H1 (cell line): ENCODE results near the gene SOST. TPM values are rescaled to one million over a fixed set of nuclear protein-coding genes. Genes with fewer than 3 reads are reported as not detected.
A peak's percentile ranks its signal among the peaks of the same experiment; 100 is the strongest.

Experiments used
- ASH2L ChIP-seq: fragments of 200-600, 300-600 bp; sonication (generic); IDR thresholded peaks from one replicate; pipeline ENCODE4 v1.7.1; 2017; ENCODE audit warnings: low read length
- ATF3 ChIP-seq: IDR thresholded peaks from 2 replicates; pipeline ENCODE4 v1.6.1; 2011; ENCODE audit warnings: low read depth, mild to moderate bottlenecking, low read length; ENCODE audit not compliant: insufficient read depth
- BACH1 ChIP-seq: IDR thresholded peaks from 2 replicates; pipeline ENCODE4 v1.6.1; 2012; ENCODE audit warnings: low read length, improper control_type of control experiment
- CBX5 ChIP-seq: fragments of 300-800, 300-1000 bp; sonication (generic); IDR thresholded peaks from 2 replicates; pipeline ENCODE4 v1.7.1; 2016; ENCODE audit warnings: antibody characterized with exemption, low read length, low read depth
- E2F6 ChIP-seq: IDR thresholded peaks from 2 replicates; pipeline ENCODE4 v1.6.1; 2012; ENCODE audit warnings: inconsistent platforms
- EP300 ChIP-seq, 2 experiments: IDR thresholded peaks; 1 replicate in 1 of 2; 2 replicates in 1 of 2; pipeline ENCODE4 v1.6.1; 2011 to 2012; ENCODE audit warnings: low read depth in 2 of 2, low read length in 2 of 2, mild to moderate bottlenecking in 2 of 2, borderline replicate concordance in 1 of 2, inconsistent platforms in 1 of 2, moderate library complexity in 1 of 2
- FOSL1 ChIP-seq: IDR thresholded peaks from 2 replicates; pipeline ENCODE4 v1.6.1; 2011; ENCODE audit warnings: mild to moderate bottlenecking, low read depth, low read length, moderate library complexity; ENCODE audit not compliant: insufficient read depth
- GABPA ChIP-seq: IDR thresholded peaks from 2 replicates; pipeline ENCODE4 v1.6.1; 2011; ENCODE audit warnings: mild to moderate bottlenecking, low read length, moderate library complexity, borderline replicate concordance; ENCODE audit not compliant: insufficient read depth
- HDAC6 ChIP-seq: IDR thresholded peaks from one replicate; pipeline ENCODE4 v1.7.1; 2012; ENCODE audit warnings: low read depth, mild to moderate bottlenecking, inconsistent platforms, low read length, moderate library complexity
- KDM4A ChIP-seq: IDR thresholded peaks from one replicate; pipeline ENCODE4 v1.7.1; 2012; ENCODE audit warnings: low read depth, mild to moderate bottlenecking, moderate library complexity, low read length, inconsistent platforms; ENCODE audit not compliant: severe bottlenecking
- MAX ChIP-seq: IDR thresholded peaks from 2 replicates; pipeline ENCODE4 v1.6.1; 2012; ENCODE audit warnings: inconsistent platforms
- NRF1 ChIP-seq: IDR thresholded peaks from 2 replicates; pipeline ENCODE4 v1.6.1; 2011; ENCODE audit warnings: mild to moderate bottlenecking, low read depth, low read length, improper control_type of control experiment
- PHF8 ChIP-seq: fragments of 200-600 bp; sonication (generic); conservative IDR thresholded peaks from 2 replicates; pipeline ENCODE4 v1.7.1; 2012; ENCODE audit warnings: low read depth, mild to moderate bottlenecking, inconsistent platforms, low read length, moderate library complexity
- POLR2A ChIP-seq, 2 experiments: IDR thresholded peaks; 1 replicate in 1 of 2; 2 replicates in 1 of 2; pipeline ENCODE4 v1.6.1; 2011; ENCODE audit warnings: low read depth in 2 of 2, low read length in 2 of 2, mild to moderate bottlenecking in 2 of 2; ENCODE audit errors: control extremely low read depth in 1 of 2
- POLR2AphosphoS5 ChIP-seq: IDR thresholded peaks from 2 replicates; pipeline ENCODE4 v1.6.1; 2011; ENCODE audit warnings: low read depth, low read length
- POU5F1 ChIP-seq: IDR thresholded peaks from 2 replicates; pipeline ENCODE4 v1.6.1; 2011; ENCODE audit warnings: low read depth, mild to moderate bottlenecking, low read length, moderate library complexity
- RFX5 ChIP-seq: IDR thresholded peaks from 2 replicates; pipeline ENCODE4 v1.6.1; 2011; ENCODE audit warnings: low read depth, low read length, improper control_type of control experiment, borderline replicate concordance
- RXRA ChIP-seq: IDR thresholded peaks from 2 replicates; pipeline ENCODE4 v1.6.1; 2011; ENCODE audit warnings: low read depth, mild to moderate bottlenecking, low read length, moderate library complexity; ENCODE audit not compliant: insufficient read depth
- SAP30 ChIP-seq: fragments of 300-600 bp; sonication (generic); IDR thresholded peaks from 2 replicates; pipeline ENCODE4 v1.7.1; 2012; ENCODE audit warnings: low read length, moderate library complexity, mild to moderate bottlenecking, inconsistent platforms; ENCODE audit not compliant: insufficient read depth, insufficient replicate concordance
- SIN3A ChIP-seq, 2 experiments: IDR thresholded peaks in 1 of 2; conservative IDR thresholded peaks in 1 of 2; 2 replicates each; pipeline ENCODE4 v1.6.1; 2011 to 2012; ENCODE audit warnings: low read length in 2 of 2, improper control_type of control experiment in 1 of 2, low read depth in 1 of 2, mild to moderate bottlenecking in 1 of 2
- SRF ChIP-seq: IDR thresholded peaks from 2 replicates; pipeline ENCODE4 v1.6.1; 2011; ENCODE audit warnings: mild to moderate bottlenecking, low read depth, low read length, moderate library complexity
- SUZ12 ChIP-seq: fragments of 200-600 bp; sonication (generic); IDR thresholded peaks from 2 replicates; pipeline ENCODE4 v1.6.1; 2012; ENCODE audit warnings: mild to moderate bottlenecking, inconsistent platforms, low read length, moderate library complexity, mixed read lengths
- ZNF274 ChIP-seq: IDR thresholded peaks from 2 replicates; pipeline ENCODE4 v1.7.0; 2012; ENCODE audit warnings: low read length, borderline replicate concordance; ENCODE audit errors: extremely low read depth
- polyA plus RNA-seq, 7 experiments: library from polyadenylated mRNA; depleted of rRNA in 3 of 7; stranded (reverse) in 5 of 7; unstranded in 2 of 7; fragments of >200 nt in 5 of 7; fragments of 200-250 nt in 2 of 7; gene quantifications; 1 replicate in 5 of 7; 2 replicates in 1 of 7; 4 replicates in 1 of 7; pipeline versions ENCODE4 v1.2.1 to v1.2.3, GENCODE V29; 2011 to 2013; ENCODE audit warnings: missing spikeins in 2 of 7, mixed read lengths in 2 of 7
- total RNA-seq: library from RNA; stranded (reverse); fragmentation: NEBNext Ultra II Directional; extraction: Animal tissue kit (Norgen Biotek cat#: 25700); gene quantifications from 2 replicates; pipeline ENCODE4 v1.2.1, GENCODE V29; 2021

The SOST gene
- total and polyA plus RNA-seq, 2 of the 8 experiments (the other 6 are each of a cell fraction or from before 2014, with no cell fraction given), result 0.08 TPM; not detected in 1

GRCh38 chr17:43713494-43714162, 45.0 kb downstream of the SOST start (continued):
- TF ChIP-seq SAP30, result no peak
- no peak for TF ChIP-seq POLR2A (IDR thresholded peaks at IDR 0.05; ENCODE audit: control extremely low read depth in 1 of 2, low read depth in 2 of 2, low read length in 2 of 2)
- no peak for TF ChIP-seq FOSL1
- no peak for TF ChIP-seq MAX
- 0 out of 2 replicates have a peak, but pooled peaks have one; percentile 10 for TF ChIP-seq E2F6
- TF ChIP-seq EP300 (IDR thresholded peaks at IDR 0.05; ENCODE audit: borderline replicate concordance in 1 of 2, low read depth in 2 of 2, low read length in 2 of 2), result no peak
- no peak for TF ChIP-seq HDAC6
- TF ChIP-seq NRF1, result no peak
- TF ChIP-seq SIN3A (conservative IDR thresholded peaks at IDR 0.05 in 1 of 2, IDR thresholded peaks at IDR 0.05 in 1 of 2; ENCODE audit: low read depth in 1 of 2, low read length in 2 of 2), result no peak
- TF ChIP-seq POLR2AphosphoS5, result no peak
- no peak for TF ChIP-seq CBX5
- no peak for TF ChIP-seq GABPA
- TF ChIP-seq SUZ12, result peak; percentile 67
- no peak for TF ChIP-seq ZNF274
- TF ChIP-seq BACH1, result no peak
- peak; percentile 71 for TF ChIP-seq ASH2L
- no peak for TF ChIP-seq POU5F1
- TF ChIP-seq KDM4A, result peak; percentile 91
- no peak for TF ChIP-seq ATF3
- peak; percentile 54 for TF ChIP-seq PHF8
- TF ChIP-seq RFX5, result no peak
- TF ChIP-seq RXRA, result no peak
- TF ChIP-seq SRF, result no peak
